Measurements from ENCODE around the gene UNC45A.

Gene UNC45A

GRCh38 chr15:90946538-90946937 is 11.5 kb downstream of the UNC45A start:
- DNase-seq (ENCODE audit: low read depth, low spot score): no peak

GRCh38 chr15:90946941-90947576 is 12.0 kb downstream of the UNC45A start:
- DNase-seq (ENCODE audit: low read depth, low spot score): no peak

GRCh38 chr15:90947577-90948357 is 12.7 kb downstream of the UNC45A start:
- DNase-seq (ENCODE audit: low read depth, low spot score): no peak

- DNase-seq (ENCODE audit: low read depth, low spot score): no peak
Observed at GRCh38 chr15:90948506-90948905, 13.4 kb downstream of the UNC45A start.

- DNase-seq (ENCODE audit: low read depth, low spot score): no peak
Observed at GRCh38 chr15:90949979-90950675, 15.0 kb downstream of the UNC45A start.

- DNase-seq (ENCODE audit: low read depth, low spot score): no peak
Observed at GRCh38 chr15:90950676-90951075, 15.6 kb downstream of the UNC45A start.

- no peak for DNase-seq (ENCODE audit: low read depth, low spot score)
Observed at GRCh38 chr15:90952901-90953677, 18.0 kb downstream of the UNC45A start.

- no peak for DNase-seq (ENCODE audit: low read depth, low spot score)
Observed at GRCh38 chr15:90953947-90954711, 19.0 kb downstream of the UNC45A start.

- DNase-seq (ENCODE audit: low read depth, low spot score): peak; percentile 76
Observed at GRCh38 chr15:90954712-90955623, 19.9 kb downstream of the UNC45A start, which contains the start of gene RCCD1. RCCD1 (plus strand) TSS chr15:90954884; CDS start chr15:90956735, 1,851 bp downstream.

- no peak for DNase-seq (ENCODE audit: low read depth, low spot score)
Observed at GRCh38 chr15:90955624-90956273, 20.7 kb downstream of the UNC45A start.

GRCh38 chr15:90956274-90957030 is 21.4 kb downstream of the UNC45A start:
- DNase-seq (ENCODE audit: low read depth, low spot score): peak; percentile 19

- no peak for DNase-seq (ENCODE audit: low read depth, low spot score)
Observed at GRCh38 chr15:90957031-90957790, 22.1 kb downstream of the UNC45A start.

- no peak for DNase-seq (ENCODE audit: low read depth, low spot score)
Observed at GRCh38 chr15:90957791-90958190, 22.7 kb downstream of the UNC45A start.

- DNase-seq (ENCODE audit: low read depth, low spot score): no peak
Observed at GRCh38 chr15:90959028-90959595, 24.0 kb downstream of the UNC45A start.

- DNase-seq (ENCODE audit: low read depth, low spot score): no peak
Observed at GRCh38 chr15:90959894-90960293, 24.8 kb downstream of the UNC45A start.

GRCh38 chr15:90960298-90961091 is 25.4 kb downstream of the UNC45A start:
- no peak for DNase-seq (ENCODE audit: low read depth, low spot score)

GRCh38 chr15:90962021-90962420 is 26.9 kb downstream of the UNC45A start:
- no peak for DNase-seq (ENCODE audit: low read depth, low spot score)
